GM21723 (cell line): ENCODE data around the gene TYK2.

ENCODE experiments used
- ATAC-seq: cut with Tn5 transposase; IDR thresholded peaks from one replicate; pipeline ENCODE4 v1.9.1; 2021; ENCODE audit warnings: mild to moderate bottlenecking, moderate library complexity; ENCODE audit not compliant: unreplicated experiment

The TYK2 gene

DNA sequence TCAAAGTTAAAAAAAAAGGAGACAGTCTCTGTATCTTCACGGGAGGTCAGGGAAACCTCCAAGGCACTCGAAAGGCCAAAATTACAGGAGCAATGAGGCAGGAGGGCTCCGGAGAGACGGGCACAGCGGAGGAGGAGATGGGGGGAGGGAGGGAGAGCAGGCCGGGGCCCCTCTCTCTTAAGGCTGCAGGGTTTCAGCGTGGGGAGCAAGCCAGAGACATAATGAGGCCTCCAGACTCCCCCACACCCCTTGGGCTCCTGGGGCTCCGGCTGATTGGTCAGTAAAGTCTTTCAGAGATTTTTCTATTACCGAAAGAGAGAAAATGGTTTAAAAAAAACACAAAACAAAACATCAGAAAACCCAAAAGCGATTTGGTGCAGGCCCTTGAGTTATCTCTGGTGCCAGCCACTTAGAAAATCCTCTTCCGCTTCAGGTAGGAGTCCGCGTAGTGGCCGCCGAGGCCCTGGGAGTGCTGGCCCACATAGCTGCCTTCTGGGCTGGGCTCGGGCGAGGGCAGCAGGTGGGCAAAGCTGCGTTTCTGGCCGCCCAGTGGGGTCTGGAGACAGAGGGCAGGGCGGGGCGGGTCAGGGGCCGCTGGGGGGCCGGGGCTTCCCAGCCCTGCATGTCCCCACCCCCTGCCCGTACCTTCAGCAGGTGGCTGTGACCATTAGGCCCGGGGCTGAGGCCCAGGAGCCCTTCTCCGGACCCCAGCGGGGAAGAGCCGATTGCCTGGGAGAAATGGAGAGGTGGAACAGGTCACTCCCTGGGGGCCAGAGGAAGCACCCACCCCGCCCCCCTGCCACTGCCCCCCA lies 63.1 kb downstream of the TYK2 start:
- no peak for ATAC-seq

- no peak for ATAC-seq
Observed at GRCh38 chr19:10316229-10317044, 63.9 kb downstream of the TYK2 start.

GRCh38 chr19:10315335-10316214 lies 64.8 kb downstream of the TYK2 start, which contains the start of gene FDX2:
FDX2 (minus strand) TSS chr19:10316015; CDS start chr19:10315996, 19 bp downstream.
- ATAC-seq = peak; percentile 72

DNA sequence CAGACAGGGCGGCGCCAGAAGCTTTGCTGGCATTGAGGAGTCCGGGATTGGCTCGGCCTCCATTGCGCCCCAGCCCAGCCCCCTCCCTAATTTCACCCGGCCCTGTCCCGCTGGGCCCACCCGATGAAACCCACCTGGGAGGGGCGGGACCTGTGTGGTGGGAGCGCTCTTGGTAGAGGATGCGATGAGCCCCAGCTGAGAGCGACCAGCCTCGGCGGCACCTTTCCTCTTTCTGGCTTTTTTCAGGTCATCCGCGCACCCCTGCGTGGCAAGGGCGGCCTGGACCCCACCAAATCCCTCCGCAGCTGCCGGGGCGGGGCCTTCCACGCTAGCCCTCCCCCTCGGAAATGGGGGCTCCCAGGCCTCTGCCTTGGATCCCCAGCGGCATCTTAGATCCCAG lies 70.9 kb downstream of the TYK2 start, which contains the start of gene ZGLP1:
TSS of gene ZGLP1 (minus strand) at position 393 of the 400 bp plus-strand sequence.
- ATAC-seq = no peak

GRCh38 chr19:10306327-10306726 lies 74.0 kb downstream of the TYK2 start:
- ATAC-seq = no peak

DNA sequence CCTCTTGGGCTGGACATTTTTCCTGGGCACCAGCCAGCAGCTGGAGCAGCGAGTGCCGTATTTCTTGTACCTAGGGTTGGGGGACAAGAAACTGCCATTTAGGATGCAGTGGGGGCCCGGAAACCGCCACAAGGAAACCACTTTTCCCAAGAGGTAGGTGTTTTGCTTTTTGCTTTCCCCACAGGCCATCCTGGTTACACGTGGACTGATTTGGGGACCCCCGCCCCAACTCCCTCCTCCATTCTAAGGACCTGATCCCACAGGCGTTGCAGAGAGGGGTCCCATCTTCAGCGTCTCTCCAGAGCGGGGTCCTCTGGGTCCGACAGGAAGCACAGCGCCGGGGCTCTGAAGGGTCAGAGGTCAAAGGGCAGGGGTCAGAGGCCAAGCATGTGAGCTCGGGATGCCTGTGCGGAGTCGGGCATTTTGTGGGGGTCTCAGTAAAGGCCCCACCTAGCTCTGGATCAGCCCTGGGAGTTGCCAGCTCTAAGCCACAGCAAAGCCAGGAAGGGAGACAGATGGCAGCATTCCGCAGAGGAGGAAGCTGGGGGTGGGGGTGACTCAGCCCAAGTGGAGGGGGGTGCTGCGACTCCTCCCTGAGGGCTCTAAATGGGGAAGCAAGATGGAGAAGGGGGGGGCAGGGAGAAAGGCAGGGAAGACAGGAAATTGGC lies 75.1 kb downstream of the TYK2 start:
- no peak for ATAC-seq
